ENCODE results near the gene KRT83. TPM values are rescaled to one million over a fixed set of nuclear protein-coding genes. Genes with fewer than 3 reads are reported as not detected.

The KRT83 gene
- total and polyA plus RNA-seq, 10 of the 15 experiments (the other 5 are each of a cell fraction or from before 2014, with no cell fraction given) = not detected

GRCh38 chr12:52308806-52309425 lies 12.3 kb downstream of the KRT83 start (continued):
- TF ChIP-seq POU2F2 (IDR thresholded peaks at IDR 0.05; ENCODE audit: borderline replicate concordance, low read depth, low read length) (no peak), MAX (IDR thresholded peaks at IDR 0.05; ENCODE audit: low read depth, low read length) (no peak), ASH2L (IDR thresholded peaks at IDR 0.05; ENCODE audit: borderline replicate concordance, low read depth) (no peak), NFXL1 (IDR thresholded peaks at IDR 0.05; ENCODE audit: borderline replicate concordance) (no peak)

GRCh38 chr12:52307836-52308805 lies 13.1 kb downstream of the KRT83 start:
- 9% methylated on average over 54 of the region's 71 CpGs for WGBS (ENCODE audit: insufficient coverage, insufficient replicate concordance, low lambda C conversion rate, missing lambda C conversion rate)
- Histone ChIP-seq H3K36me3 (ENCODE audit: control insufficient read depth in 2 of 2, insufficient read depth in 2 of 2, low read length in 1 of 2) (no peaks in the 10 kb centered on the region), H3K4me2 (ENCODE audit: control insufficient read depth, insufficient read depth) (peak overlapping the region; percentile 59; the same call in 1 of the 2 replicates), H3K4me1 (ENCODE audit: control insufficient read depth, insufficient read depth, low read length) (peaks cover 9% of the 10 kb centered on the region), H3K9ac (ENCODE audit: control insufficient read depth, insufficient read depth, low read length) (no peak overlapping the region), H3K27me3 (replicated peaks in 1 of 2; ENCODE audit: control insufficient read depth in 2 of 2, insufficient read depth in 2 of 2, low read length in 1 of 2) (peaks cover 13 to 18% of the 10 kb centered on the region in 2 experiments; a peak in 3 of 4 replicates), H3K4me3 (no peak overlapping the region), H3K9me3 (replicated peaks; ENCODE audit: control insufficient read depth, insufficient read depth, low read length) (no peaks in the 10 kb centered on the region), H2AFZ (ENCODE audit: control insufficient read depth, low read depth, low read length) (no peak overlapping the region; the same call in 1 of the 2 replicates), H3K27ac (ENCODE audit: control insufficient read depth, insufficient read depth) (no peak overlapping the region), H3K79me2 (ENCODE audit: control insufficient read depth, insufficient read depth, low read length) (no peaks in the 10 kb centered on the region), H4K20me1 (ENCODE audit: control insufficient read depth, insufficient read depth) (no peaks in the 10 kb centered on the region)
- in situ Hi-C loops (cut with MboI) = no loop called here
- ChIA-PET CTCF (interaction anchor here (0.7 to 2.3 kb wide), 9 partner anchors 11 to 122 kb away, joined by 3 to 10 read pairs (median 4); no protein-coding TSS in a partner anchor), RAD21 (ENCODE audit: unreplicated experiment) (interaction anchor here (1.2 kb wide), 1 partner anchor 152 kb away, joined by 3 read pairs; no protein-coding TSS in a partner anchor), POLR2A (interaction anchor here (0.6 kb wide), 1 partner anchor 410 kb away, joined by 4 read pairs; no protein-coding TSS in a partner anchor), SMC1A (ENCODE audit: uncharacterized antibody, unreplicated experiment) (no interaction called here)
- DNase-seq (ENCODE audit: low read depth, low spot score) (no peak), FAIRE-seq (no peak), ATAC-seq (peak; percentile 70)
- TF ChIP-seq PKNOX1 (IDR thresholded peaks at IDR 0.05) = 0 out of 2 replicates have a peak, but pooled peaks have one; percentile 14
- TF ChIP-seq E4F1 (IDR thresholded peaks at IDR 0.05; ENCODE audit: borderline replicate concordance, partially characterized antibody) = no peak
- BruUV-seq (replicated peaks) = no TSS peak
- intact Hi-C loops (cut with micrococcal nuclease; ENCODE audit: unreplicated experiment) = no loop called here

Measured in GM12878 (cell line).